Measurements from ENCODE around the gene ITGAV. TPM values are rescaled to one million over a fixed set of nuclear protein-coding genes. Genes with fewer than 3 reads are reported as not detected.

Gene ITGAV
- total and polyA plus RNA-seq, 7 donors = 3.6 to 117 (median 67.1) TPM

GRCh38 chr2:186709529-186710450 lies 119.9 kb downstream of the ITGAV start:
- no peaks in the 10 kb centered on the region for H3K27me3 ChIP-seq
- 80 to 86% methylated on average over 6 of the region's 6 CpGs for WGBS, 2 donors
- no peak overlapping the region for H3K4me3 ChIP-seq
- no peaks in the 10 kb centered on the region for H3K9me3 ChIP-seq
- no peaks in the 10 kb centered on the region for H3K4me1 ChIP-seq
- no peaks in the 10 kb centered on the region for H3K36me3 ChIP-seq
- no peak overlapping the region for H3K27ac ChIP-seq
- DNase-seq = no peak
- no peak for TF ChIP-seq POLR2A (IDR thresholded peaks at IDR 0.05)
- TF ChIP-seq CTCF (IDR thresholded peaks at IDR 0.05) = no peak
- no peak for TF ChIP-seq EP300 (IDR thresholded peaks at IDR 0.05)
- no peak for TF ChIP-seq POLR2AphosphoS5 (IDR thresholded peaks at IDR 0.05)
- intact Hi-C loops (cut with DNase I) = no loop called here

- 93 to 94% methylated on average over 1 of the region's 1 CpG for WGBS, 2 donors
- no peaks in the 10 kb centered on the region for H3K27me3 ChIP-seq
Observed at GRCh38 chr2:186713691-186714090, 123.8 kb downstream of the ITGAV start.

GRCh38 chr2:186714611-186715010 lies 124.8 kb downstream of the ITGAV start:
- 73 to 77% methylated on average over 2 of the region's 2 CpGs for WGBS, 2 donors
- TF ChIP-seq POLR2A (IDR thresholded peaks at IDR 0.05) (no peak), CTCF (IDR thresholded peaks at IDR 0.05) (no peak), POLR2AphosphoS5 (IDR thresholded peaks at IDR 0.05) (no peak), EP300 (IDR thresholded peaks at IDR 0.05) (no peak)
- H3K9me3 ChIP-seq = no peaks in the 10 kb centered on the region

More at GRCh38 chr2:186713691-186714090, 123.8 kb downstream of the ITGAV start:
- Histone ChIP-seq H3K9me3 (no peaks in the 10 kb centered on the region), H3K36me3 (no peaks in the 10 kb centered on the region), H3K4me3 (no peak overlapping the region), H3K27ac (no peak overlapping the region), H3K4me1 (no peaks in the 10 kb centered on the region)
- intact Hi-C loops (cut with DNase I) = no loop called here
- no peak for DNase-seq
- TF ChIP-seq EP300 (IDR thresholded peaks at IDR 0.05) (no peak), CTCF (IDR thresholded peaks at IDR 0.05) (no peak), POLR2AphosphoS5 (IDR thresholded peaks at IDR 0.05) (no peak), POLR2A (IDR thresholded peaks at IDR 0.05) (no peak)

GRCh38 chr2:186716004-186716403 lies 126.1 kb downstream of the ITGAV start:
- 85 to 93% methylated on average over 1 of the region's 1 CpG for WGBS, 2 donors
- Histone ChIP-seq H3K27ac (no peak overlapping the region), H3K4me1 (no peaks in the 10 kb centered on the region), H3K9me3 (no peaks in the 10 kb centered on the region), H3K4me3 (no peak overlapping the region), H3K27me3 (no peaks in the 10 kb centered on the region), H3K36me3 (no peaks in the 10 kb centered on the region)
- TF ChIP-seq POLR2AphosphoS5 (IDR thresholded peaks at IDR 0.05) = no peak
- TF ChIP-seq CTCF (IDR thresholded peaks at IDR 0.05) = no peak
- TF ChIP-seq POLR2A (IDR thresholded peaks at IDR 0.05) = no peak
- TF ChIP-seq EP300 (IDR thresholded peaks at IDR 0.05) = no peak
- DNase-seq = no peak
- intact Hi-C loops (cut with DNase I) = no loop called here

More at GRCh38 chr2:186714611-186715010, 124.8 kb downstream of the ITGAV start:
- Histone ChIP-seq H3K36me3 (no peaks in the 10 kb centered on the region), H3K27me3 (no peaks in the 10 kb centered on the region), H3K27ac (no peak overlapping the region), H3K4me1 (no peaks in the 10 kb centered on the region), H3K4me3 (no peak overlapping the region)
- no peak for DNase-seq
- intact Hi-C loops (cut with DNase I) = no loop called here

Measured in sigmoid colon (tissue), 7 donors.